Measurements from ENCODE around the gene CMSS1. TPM values are rescaled to one million over a fixed set of nuclear protein-coding genes. Genes with fewer than 3 reads are reported as not detected.

CMSS1 gene
- total RNA-seq, 1 experiment from 2014 or later: 86.3 TPM

- intact Hi-C loops (cut with micrococcal nuclease; ENCODE audit: unreplicated experiment) (no loop called here), in situ Hi-C loops (cut with HindIII; ENCODE audit: low pct_unique_long_range_greater_than_20kb, low sequenced_read_pairs) (no loop called here)
- Histone ChIP-seq H3K36me3 (ENCODE audit: control insufficient read depth, insufficient read depth, low read length) (no peaks in the 10 kb centered on the region), H3K9me3 (ENCODE audit: control insufficient read depth, insufficient read depth, low read depth, low read length) (no peaks in the 10 kb centered on the region), H3K27ac (ENCODE audit: low read length) (no peak overlapping the region), H3K4me3 (ENCODE audit: low read depth in 2 of 2, low read length in 2 of 2) (no peak overlapping the region), H3K27me3 (ENCODE audit: control insufficient read depth, insufficient read depth, low read length) (no peaks in the 10 kb centered on the region), H3K4me1 (ENCODE audit: control insufficient read depth, insufficient read depth, low read length) (0 out of 2 replicates have a peak, but pooled peaks cover 2% of the 10 kb centered on the region)
- ATAC-seq (no peak), DNase-seq (ENCODE audit: low read depth, low spot score) (no peak)
- TF ChIP-seq TCF7L2 (IDR thresholded peaks at IDR 0.05; ENCODE audit: low read depth, low read length): no peak
- no peak for TF ChIP-seq CTCF (IDR thresholded peaks at IDR 0.05)
- TF ChIP-seq SIN3A (IDR thresholded peaks at IDR 0.05; ENCODE audit: borderline replicate concordance, insufficient read depth, low read depth, low read length): no peak
- TF ChIP-seq POLR2AphosphoS5 (IDR thresholded peaks at IDR 0.05; ENCODE audit: low read depth, low read length): no peak
- TF ChIP-seq, protein P1, sequence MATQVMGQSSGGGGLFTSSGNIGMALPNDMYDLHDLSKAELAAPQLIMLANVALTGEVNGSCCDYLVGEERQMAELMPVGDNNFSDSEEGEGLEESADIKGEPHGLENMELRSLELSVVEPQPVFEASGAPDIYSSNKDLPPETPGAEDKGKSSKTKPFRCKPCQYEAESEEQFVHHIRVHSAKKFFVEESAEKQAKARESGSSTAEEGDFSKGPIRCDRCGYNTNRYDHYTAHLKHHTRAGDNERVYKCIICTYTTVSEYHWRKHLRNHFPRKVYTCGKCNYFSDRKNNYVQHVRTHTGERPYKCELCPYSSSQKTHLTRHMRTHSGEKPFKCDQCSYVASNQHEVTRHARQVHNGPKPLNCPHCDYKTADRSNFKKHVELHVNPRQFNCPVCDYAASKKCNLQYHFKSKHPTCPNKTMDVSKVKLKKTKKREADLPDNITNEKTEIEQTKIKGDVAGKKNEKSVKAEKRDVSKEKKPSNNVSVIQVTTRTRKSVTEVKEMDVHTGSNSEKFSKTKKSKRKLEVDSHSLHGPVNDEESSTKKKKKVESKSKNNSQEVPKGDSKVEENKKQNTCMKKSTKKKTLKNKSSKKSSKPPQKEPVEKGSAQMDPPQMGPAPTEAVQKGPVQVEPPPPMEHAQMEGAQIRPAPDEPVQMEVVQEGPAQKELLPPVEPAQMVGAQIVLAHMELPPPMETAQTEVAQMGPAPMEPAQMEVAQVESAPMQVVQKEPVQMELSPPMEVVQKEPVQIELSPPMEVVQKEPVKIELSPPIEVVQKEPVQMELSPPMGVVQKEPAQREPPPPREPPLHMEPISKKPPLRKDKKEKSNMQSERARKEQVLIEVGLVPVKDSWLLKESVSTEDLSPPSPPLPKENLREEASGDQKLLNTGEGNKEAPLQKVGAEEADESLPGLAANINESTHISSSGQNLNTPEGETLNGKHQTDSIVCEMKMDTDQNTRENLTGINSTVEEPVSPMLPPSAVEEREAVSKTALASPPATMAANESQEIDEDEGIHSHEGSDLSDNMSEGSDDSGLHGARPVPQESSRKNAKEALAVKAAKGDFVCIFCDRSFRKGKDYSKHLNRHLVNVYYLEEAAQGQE (IDR thresholded peaks at IDR 0.05; ENCODE audit: insufficient read depth in 1 of 2, low read depth in 2 of 2, low read length in 1 of 2): no peak
- no TSS peak for BruUV-seq (replicated peaks)
- CTCF ChIA-PET: no interaction called here
- POLR2A ChIA-PET: no interaction called here
These were observed 64.9 kb downstream of the CMSS1 start for GRCh38 chr3:99882436-99883137.

- Histone ChIP-seq H3K4me3 (ENCODE audit: low read depth in 2 of 2, low read length in 2 of 2) (no peak overlapping the region), H3K9me3 (ENCODE audit: control insufficient read depth, insufficient read depth, low read depth, low read length) (no peaks in the 10 kb centered on the region), H3K4me1 (ENCODE audit: control insufficient read depth, insufficient read depth, low read length) (no peaks in the 10 kb centered on the region), H3K27me3 (ENCODE audit: control insufficient read depth, insufficient read depth, low read length) (no peaks in the 10 kb centered on the region), H3K27ac (ENCODE audit: low read length) (no peak overlapping the region), H3K36me3 (ENCODE audit: control insufficient read depth, insufficient read depth, low read length) (no peaks in the 10 kb centered on the region)
- CTCF ChIA-PET: no interaction called here
- BruUV-seq (replicated peaks): no TSS peak
- POLR2A ChIA-PET: no interaction called here
- no peak for TF ChIP-seq SIN3A (IDR thresholded peaks at IDR 0.05; ENCODE audit: borderline replicate concordance, insufficient read depth, low read depth, low read length)
- in situ Hi-C loops (cut with HindIII; ENCODE audit: low pct_unique_long_range_greater_than_20kb, low sequenced_read_pairs): no loop called here
- no peak for DNase-seq (ENCODE audit: low read depth, low spot score)
- ATAC-seq: no peak
- intact Hi-C loops (cut with micrococcal nuclease; ENCODE audit: unreplicated experiment): no loop called here
These were observed 65.4 kb downstream of the CMSS1 start for GRCh38 chr3:99883138-99883461.

DNA sequence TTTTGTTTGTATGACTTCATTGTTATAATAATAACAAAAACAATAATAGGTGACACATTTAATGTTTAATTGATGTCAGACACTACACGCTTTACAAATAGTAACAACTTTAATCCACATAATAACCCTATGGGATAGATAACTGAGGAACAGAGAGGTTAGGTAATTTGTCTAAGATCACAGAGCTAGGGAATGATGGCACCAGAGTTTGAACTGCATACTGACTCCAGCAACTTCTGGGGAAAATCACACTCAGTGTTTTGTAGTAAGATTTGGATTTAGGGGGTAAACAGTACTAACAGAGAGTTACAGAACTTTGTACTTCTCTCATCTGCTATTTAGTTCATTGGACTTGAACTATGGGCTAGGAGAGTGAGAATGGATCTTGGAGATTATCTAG is 66.0 kb downstream of the CMSS1 start:
- ChIA-PET CTCF (no interaction called here), POLR2A (no interaction called here)
- H3K9me3 ChIP-seq (ENCODE audit: control insufficient read depth, insufficient read depth, low read depth, low read length): no peaks in the 10 kb centered on the region
- intact Hi-C loops (cut with micrococcal nuclease; ENCODE audit: unreplicated experiment) (no loop called here), in situ Hi-C loops (cut with HindIII; ENCODE audit: low pct_unique_long_range_greater_than_20kb, low sequenced_read_pairs) (no loop called here)
- no peak for TF ChIP-seq CTCF (IDR thresholded peaks at IDR 0.05)
- no peak for TF ChIP-seq SIN3A (IDR thresholded peaks at IDR 0.05; ENCODE audit: borderline replicate concordance, insufficient read depth, low read depth, low read length)
- TF ChIP-seq, protein P1 (IDR thresholded peaks at IDR 0.05; ENCODE audit: insufficient read depth in 1 of 2, low read depth in 2 of 2, low read length in 1 of 2): no peak
- no peak for TF ChIP-seq POLR2AphosphoS5 (IDR thresholded peaks at IDR 0.05; ENCODE audit: low read depth, low read length)
- TF ChIP-seq TCF7L2 (IDR thresholded peaks at IDR 0.05; ENCODE audit: low read depth, low read length): no peak
- no peaks in the 10 kb centered on the region for H3K4me1 ChIP-seq (ENCODE audit: control insufficient read depth, insufficient read depth, low read length)
- no peak overlapping the region for H3K27ac ChIP-seq (ENCODE audit: low read length)
- no TSS peak for BruUV-seq (replicated peaks)
- ATAC-seq (no peak), DNase-seq (ENCODE audit: low read depth, low spot score) (no peak)
- H3K27me3 ChIP-seq (ENCODE audit: control insufficient read depth, insufficient read depth, low read length): no peaks in the 10 kb centered on the region
- no peak overlapping the region for H3K4me3 ChIP-seq (ENCODE audit: low read depth in 2 of 2, low read length in 2 of 2)
- H3K36me3 ChIP-seq (ENCODE audit: control insufficient read depth, insufficient read depth, low read length): no peaks in the 10 kb centered on the region
